Lung (tissue), 12 donors: ENCODE measurements around the gene ANKS1B. TPM values are rescaled to one million over a fixed set of nuclear protein-coding genes. Genes with fewer than 3 reads are reported as not detected.
"Not testable (repeated sequence)": the region's sequence is repeated elsewhere in the genome, so short reads cannot be mapped to it uniquely, and the experiment has no call there.

Source experiments
- ATAC-seq: fragments of 200-7000 bp; cut with Tn5 transposase; one replicate; pipeline ENCODE4 v1.9.1; 2020; ENCODE audit warnings: moderate number of reproducible peaks; ENCODE audit not compliant: insufficient read depth, low FRiP score
- DNase-seq, 3 donors: peaks; one replicate each; pipeline ENCODE4 v3.0.0-alpha.2; 2013 to 2017
- H3K27ac ChIP-seq, 2 donors: one replicate each; pipeline ENCODE4 v1.5.1; 2013; ENCODE audit warnings: mild to moderate bottlenecking in 2 of 2, moderate library complexity in 2 of 2, control low read depth in 1 of 2, inconsistent platforms in 1 of 2, low read depth in 1 of 2, low read length in 1 of 2
- H3K27me3 ChIP-seq, 3 donors: one replicate each; pipeline ENCODE4 v1.5.1; 2013; ENCODE audit warnings: low read length in 2 of 3; ENCODE audit not compliant: control insufficient read depth in 3 of 3, insufficient read depth in 3 of 3
- H3K36me3 ChIP-seq, 4 donors: one replicate each; pipeline ENCODE4 v1.5.1; 2013; ENCODE audit warnings: low read length in 4 of 4, mild to moderate bottlenecking in 1 of 4, moderate library complexity in 1 of 4; ENCODE audit not compliant: control insufficient read depth in 4 of 4, insufficient read depth in 4 of 4
- H3K4me1 ChIP-seq, 5 donors: one replicate each; pipeline ENCODE4 v1.5.1; 2013; ENCODE audit warnings: low read length in 5 of 5, mild to moderate bottlenecking in 2 of 5, moderate library complexity in 1 of 5; ENCODE audit not compliant: control insufficient read depth in 5 of 5, insufficient read depth in 5 of 5
- H3K4me3 ChIP-seq: one replicate; pipeline ENCODE4 v1.5.1; 2013; ENCODE audit warnings: mild to moderate bottlenecking, control low read depth, moderate library complexity
- H3K9ac ChIP-seq, 2 donors: one replicate each; pipeline ENCODE4 v1.5.1; 2013; ENCODE audit warnings: low read length in 2 of 2, control low read depth in 1 of 2; ENCODE audit not compliant: insufficient read depth in 1 of 2
- H3K9me3 ChIP-seq, 4 donors: one replicate each; pipeline ENCODE4 v1.5.1; 2013; ENCODE audit warnings: low read length in 3 of 4, mild to moderate bottlenecking in 1 of 4, moderate library complexity in 1 of 4; ENCODE audit not compliant: control insufficient read depth in 4 of 4, insufficient read depth in 3 of 4
- WGBS, 2 donors: extraction: QIAGEN DNeasy Blood & Tissue Kit; methylation state at CpG; one replicate each; pipeline ENCODE4 v1.1.7; 2013; 5-methylcytosine and 5-hydroxymethylcytosine counted together
- polyA plus RNA-seq, 2 donors: library from polyadenylated mRNA; stranded (reverse); fragments of 200-250 nt; gene quantifications; one replicate each; pipeline ENCODE4 v1.2.1, GENCODE V29; 2013
- total RNA-seq, 2 donors: library from RNA; depleted of rRNA in 1 of 2; stranded (reverse); fragments of >200 nt in 1 of 2; gene quantifications; one replicate each; pipeline ENCODE4 v1.2.1, GENCODE V29; 2014 to 2021
- TF ChIP-seq, protein P1 (sequence below): IDR thresholded peaks from 2 replicates; pipeline ENCODE4 v1.5.1; 2012; ENCODE audit warnings: mild to moderate bottlenecking; ENCODE audit errors: control extremely low read depth, extremely low read depth
- donor health status: control.
- donor health status: control.
- donor health status: Bipolar disorder and iron deficiency.
- donor health status: healthy.
- donor health status: DM: yes; HTN: yes; CAD: no.

The ANKS1B gene
- total and polyA plus RNA-seq, 4 donors, result 0.32 to 10.3 (median 3.7) TPM

DNA sequence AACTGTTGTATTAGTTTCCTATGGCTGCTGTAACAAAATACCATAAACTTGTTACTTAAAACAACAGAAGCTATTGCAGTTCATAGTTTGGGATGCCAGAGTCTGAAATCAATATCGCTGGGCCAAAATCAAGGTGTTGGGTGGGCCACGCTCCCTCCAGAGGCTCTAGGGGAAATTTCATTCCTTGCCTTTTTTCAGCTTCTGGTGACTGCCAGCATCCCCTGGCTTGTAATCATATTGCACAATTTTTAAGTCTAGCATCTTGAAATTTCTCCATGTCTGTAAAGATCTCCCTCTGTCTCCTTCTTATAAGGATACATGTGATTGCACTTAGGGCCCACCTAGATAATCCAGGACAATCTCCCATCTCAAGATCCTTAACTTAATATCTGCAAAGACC lies 386.0 kb downstream of the ANKS1B start:
- 92 to 95% methylated on average over 2 of the region's 2 CpGs for WGBS, 2 donors
- ATAC-seq, result no peak
- no peak for DNase-seq
- Histone ChIP-seq H3K27me3 (no peaks in the 10 kb centered on the region), H3K27ac (no peak overlapping the region), H3K9me3 (peaks cover 0 to 3% (median 0%) of the 10 kb centered on the region in 4 donors), H3K9ac (no peak overlapping the region), H3K4me3 (no peak overlapping the region), H3K36me3 (no peaks in the 10 kb centered on the region), H3K4me1 (no peaks in the 10 kb centered on the region)
- TF ChIP-seq, protein P1, sequence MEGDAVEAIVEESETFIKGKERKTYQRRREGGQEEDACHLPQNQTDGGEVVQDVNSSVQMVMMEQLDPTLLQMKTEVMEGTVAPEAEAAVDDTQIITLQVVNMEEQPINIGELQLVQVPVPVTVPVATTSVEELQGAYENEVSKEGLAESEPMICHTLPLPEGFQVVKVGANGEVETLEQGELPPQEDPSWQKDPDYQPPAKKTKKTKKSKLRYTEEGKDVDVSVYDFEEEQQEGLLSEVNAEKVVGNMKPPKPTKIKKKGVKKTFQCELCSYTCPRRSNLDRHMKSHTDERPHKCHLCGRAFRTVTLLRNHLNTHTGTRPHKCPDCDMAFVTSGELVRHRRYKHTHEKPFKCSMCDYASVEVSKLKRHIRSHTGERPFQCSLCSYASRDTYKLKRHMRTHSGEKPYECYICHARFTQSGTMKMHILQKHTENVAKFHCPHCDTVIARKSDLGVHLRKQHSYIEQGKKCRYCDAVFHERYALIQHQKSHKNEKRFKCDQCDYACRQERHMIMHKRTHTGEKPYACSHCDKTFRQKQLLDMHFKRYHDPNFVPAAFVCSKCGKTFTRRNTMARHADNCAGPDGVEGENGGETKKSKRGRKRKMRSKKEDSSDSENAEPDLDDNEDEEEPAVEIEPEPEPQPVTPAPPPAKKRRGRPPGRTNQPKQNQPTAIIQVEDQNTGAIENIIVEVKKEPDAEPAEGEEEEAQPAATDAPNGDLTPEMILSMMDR, result no peak

DNA sequence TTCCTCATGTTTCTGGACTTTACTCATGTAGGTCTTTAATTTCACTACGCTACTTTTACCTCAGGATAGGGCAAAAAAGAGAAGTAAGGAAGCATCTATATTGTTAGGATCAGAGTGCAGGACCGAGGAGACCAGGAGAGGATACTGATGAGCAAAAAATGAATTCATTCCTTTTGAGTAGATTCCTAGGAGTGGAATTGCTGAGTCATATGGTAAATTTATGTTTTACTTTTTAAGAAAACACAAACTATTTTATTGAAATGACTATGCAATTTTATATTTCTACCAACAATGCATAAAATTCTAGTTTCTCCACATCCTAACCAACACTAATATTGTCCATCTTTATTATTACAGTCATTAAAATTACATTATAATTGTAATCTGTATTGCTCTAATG lies 388.0 kb downstream of the ANKS1B start:
- DNase-seq (no peak), ATAC-seq (no peak)
- no peaks in the 10 kb centered on the region for H3K36me3 ChIP-seq
- no peaks in the 10 kb centered on the region for H3K4me1 ChIP-seq
- TF ChIP-seq, protein P1, result no peak
- H3K9me3 ChIP-seq, result no peaks in the 10 kb centered on the region
- 88 to 91% methylated on average over 2 of the region's 2 CpGs for WGBS, 2 donors
- no peak overlapping the region for H3K4me3 ChIP-seq
- no peak overlapping the region for H3K9ac ChIP-seq
- H3K27me3 ChIP-seq, result no peaks in the 10 kb centered on the region
- no peak overlapping the region for H3K27ac ChIP-seq

DNA sequence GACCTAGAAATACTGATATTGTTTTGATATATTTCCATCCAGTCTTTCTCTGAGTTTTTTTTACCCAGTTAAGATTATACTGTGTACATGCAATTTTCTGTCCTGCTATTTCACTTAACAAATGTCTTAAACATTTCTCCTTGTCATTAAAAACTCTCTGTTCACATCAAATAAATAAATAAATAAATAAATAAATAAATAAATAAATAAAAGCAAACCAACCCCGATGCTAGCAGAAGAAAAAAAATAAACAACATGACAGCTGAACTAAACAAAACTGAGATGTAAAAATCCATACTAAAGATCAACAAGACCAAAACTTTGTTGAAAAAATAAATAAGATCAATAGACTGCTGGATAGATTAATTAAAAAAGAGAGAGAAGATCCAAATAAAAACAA lies 407.6 kb downstream of the ANKS1B start:
- not testable (repeated sequence) for H3K36me3 ChIP-seq, H3K27ac ChIP-seq, H3K4me3 ChIP-seq, H3K9ac ChIP-seq, H3K27me3 ChIP-seq, DNase-seq, ATAC-seq, H3K4me1 ChIP-seq
- peaks cover 0 to 17% (median 0%) of the 10 kb centered on the region in 4 donors for H3K9me3 ChIP-seq
- WGBS, 2 donors, result 60 to 78% methylated on average over 1 of the region's 1 CpG

DNA sequence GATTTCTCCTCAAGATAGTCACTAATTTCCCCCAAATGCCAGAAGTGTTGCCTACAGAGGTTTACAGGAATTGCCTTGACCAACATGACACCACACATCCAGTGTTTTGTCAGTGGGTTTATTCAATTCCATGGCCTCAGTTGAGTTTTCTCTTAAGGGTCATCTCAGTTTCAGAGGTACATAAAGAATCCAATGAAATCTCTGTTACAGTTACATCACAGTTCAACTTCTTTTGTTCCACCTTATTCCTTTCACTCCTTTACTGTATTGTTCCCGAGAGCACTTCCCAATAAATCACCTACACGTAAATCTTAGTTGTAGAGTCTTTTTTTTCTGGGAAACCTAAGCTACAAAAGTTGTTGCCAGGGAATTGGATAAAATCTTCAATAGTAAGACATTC lies 410.8 kb downstream of the ANKS1B start:
- ATAC-seq (no peak), DNase-seq (no peak)
- no peak overlapping the region for H3K27ac ChIP-seq
- H3K4me3 ChIP-seq, result no peak overlapping the region
- TF ChIP-seq, protein P1, result no peak
- peaks cover 0 to 7% (median 0%) of the 10 kb centered on the region in 4 donors for H3K9me3 ChIP-seq
- 79 to 86% methylated on average over 2 of the region's 2 CpGs for WGBS, 2 donors
- H3K27me3 ChIP-seq, result no peaks in the 10 kb centered on the region
- no peaks in the 10 kb centered on the region for H3K4me1 ChIP-seq
- H3K9ac ChIP-seq, result no peak overlapping the region
- no peaks in the 10 kb centered on the region for H3K36me3 ChIP-seq
